ENCODE results near the gene SETD2. TPM values are rescaled to one million over a fixed set of nuclear protein-coding genes. Genes with fewer than 3 reads are reported as not detected.

Gene SETD2
- total RNA-seq, 4 donors from 2014 or later, result 54.3 to 113 (median 67.9) TPM

- in situ Hi-C loops (cut with MboI; ENCODE audit: low pct_ligation_motif_present in 1 of 4, low pct_unique_long_range_greater_than_20kb in 1 of 4, low sequenced_read_pairs in 3 of 4), result loop anchor here in 3 of 4 donors (25.0 kb wide), 2 partner anchors 151 to 299 kb away; partner anchors contain the start of genes PRSS50 (in 2 of the 3), TMIE (in 2 of the 3) and SETD2 (in 1 of the 3)
- 77 to 100% methylated on average over 1 to 6 of the region's 6 CpGs for WGBS, 2 donors (ENCODE audit: low coverage in 1 of 2)
Measured at GRCh38 chr3:47011371-47011770, 152.5 kb downstream of the SETD2 start.

GRCh38 chr3:47010910-47011309 lies 153.0 kb downstream of the SETD2 start:
- DNase-seq, result no peak
- intact Hi-C loops (cut with DNase I; ENCODE audit: low total_unique reads), result no loop called here
- no peak overlapping the region for H3K4me3 ChIP-seq
- 81 to 100% methylated on average over 1 to 5 of the region's 5 CpGs for WGBS, 2 donors (ENCODE audit: low coverage in 1 of 2)
- H3K27me3 ChIP-seq, result no peaks in the 10 kb centered on the region
- TF ChIP-seq POLR2AphosphoS5 (IDR thresholded peaks at IDR 0.05) (no peak), CTCF (IDR thresholded peaks at IDR 0.05) (no peak), POLR2A (IDR thresholded peaks at IDR 0.05) (no peak), EP300 (IDR thresholded peaks at IDR 0.05; ENCODE audit: low read depth) (no peak)
- H3K27ac ChIP-seq, result no peak overlapping the region
- H3K36me3 ChIP-seq, result no peaks in the 10 kb centered on the region
- in situ Hi-C loops (cut with MboI; ENCODE audit: low pct_ligation_motif_present in 1 of 4, low pct_unique_long_range_greater_than_20kb in 1 of 4, low sequenced_read_pairs in 3 of 4), result loop anchor here in 3 of 4 donors (25.0 kb wide), 2 partner anchors 151 to 299 kb away; partner anchors contain the start of genes PRSS50 (in 2 of the 3), TMIE (in 2 of the 3) and SETD2 (in 1 of the 3)
- H3K9me3 ChIP-seq, result no peaks in the 10 kb centered on the region
- H3K4me1 ChIP-seq, result peaks cover 0 to 10% (median 3%) of the 10 kb centered on the region in 4 donors

More at GRCh38 chr3:47011371-47011770, 152.5 kb downstream of the SETD2 start:
- Histone ChIP-seq H3K9me3 (no peaks in the 10 kb centered on the region), H3K4me1 (peaks cover 0 to 10% (median 3%) of the 10 kb centered on the region in 4 donors), H3K4me3 (no peak overlapping the region), H3K36me3 (peaks cover 0 to 2% (median 0%) of the 10 kb centered on the region in 4 donors), H3K27ac (no peak overlapping the region), H3K27me3 (no peaks in the 10 kb centered on the region)
- intact Hi-C loops (cut with DNase I; ENCODE audit: low total_unique reads), result no loop called here
- TF ChIP-seq CTCF (IDR thresholded peaks at IDR 0.05) (no peak), EP300 (IDR thresholded peaks at IDR 0.05; ENCODE audit: low read depth) (no peak), POLR2AphosphoS5 (IDR thresholded peaks at IDR 0.05) (no peak), POLR2A (IDR thresholded peaks at IDR 0.05) (no peak)
- DNase-seq, result no peak

GRCh38 chr3:47010111-47010712 lies 153.7 kb downstream of the SETD2 start:
- no peaks in the 10 kb centered on the region for H3K27me3 ChIP-seq
- no peaks in the 10 kb centered on the region for H3K36me3 ChIP-seq
- peak overlapping the region; percentile 80 to 86 (median 83) for H3K27ac ChIP-seq
- WGBS, 2 donors (ENCODE audit: low coverage in 1 of 2), result 84% methylated on average over 23 of the region's 23 CpGs; no CpG with 5 or more reads in 1 of the 2 donors
- peak overlapping the region; percentile 5 to 52 (median 44) for H3K4me3 ChIP-seq
- TF ChIP-seq POLR2A (IDR thresholded peaks at IDR 0.05), result no peak
- no peak for TF ChIP-seq POLR2AphosphoS5 (IDR thresholded peaks at IDR 0.05)
- TF ChIP-seq CTCF (IDR thresholded peaks at IDR 0.05), result no peak
- TF ChIP-seq EP300 (IDR thresholded peaks at IDR 0.05; ENCODE audit: low read depth), result no peak
- DNase-seq, result peak; percentile 7
- in situ Hi-C loops (cut with MboI; ENCODE audit: low pct_ligation_motif_present in 1 of 4, low pct_unique_long_range_greater_than_20kb in 1 of 4, low sequenced_read_pairs in 3 of 4) (loop anchor here in 3 of 4 donors (25.0 kb wide), 2 partner anchors 152 to 298 kb away; partner anchors contain the start of genes PRSS50 (in 2 of the 3), TMIE (in 2 of the 3) and SETD2 (in 1 of the 3)), intact Hi-C loops (cut with DNase I; ENCODE audit: low total_unique reads) (no loop called here)
- H3K4me1 ChIP-seq, result peaks cover 0 to 10% (median 3%) of the 10 kb centered on the region in 4 donors
- no peaks in the 10 kb centered on the region for H3K9me3 ChIP-seq

Data from transverse colon (tissue), 4 donors.